ENCODE results near the gene CD109.

GRCh38 chr6:73671911-73672685 is 23.9 kb upstream of the CD109 start:
- TF ChIP-seq CTCF (conservative IDR thresholded peaks at IDR 0.05; ENCODE audit: low read depth, low read length): no peak
- TF ChIP-seq USF2 (IDR thresholded peaks at IDR 0.05; ENCODE audit: low read depth, low read length): no peak
- no peak for TF ChIP-seq CHD1 (IDR thresholded peaks at IDR 0.05; ENCODE audit: low read depth, low read length)
- no peak for TF ChIP-seq POLR2A (IDR thresholded peaks at IDR 0.05; ENCODE audit: low read depth, low read length)

Data from IMR-90 (cell line).